ENCODE data around the gene IGF1R.

IGF1R gene

GRCh38 chr15:98703126-98703685 is 54.9 kb downstream of the IGF1R start:
- no peak overlapping the region for H3K9ac ChIP-seq (ENCODE audit: low read length)
- peaks cover 4% of the 10 kb centered on the region for H3K36me3 ChIP-seq (replicated peaks; ENCODE audit: low read depth, low read length)
- H3K27ac ChIP-seq (ENCODE audit: low read length) = no peak overlapping the region
- H3K4me2 ChIP-seq (ENCODE audit: low read length) = no peak overlapping the region
- H3K4me1 ChIP-seq (ENCODE audit: low read length) = 0 out of 2 replicates have a peak, but pooled peaks cover 6% of the 10 kb centered on the region
- H3K9me3 ChIP-seq (ENCODE audit: insufficient read depth, low read length) = no peaks in the 10 kb centered on the region
- peaks cover 24% of the 10 kb centered on the region for H4K20me1 ChIP-seq (ENCODE audit: insufficient read depth, low read length)
- no peak overlapping the region for H3K4me3 ChIP-seq (ENCODE audit: low read length)
- no peak for TF ChIP-seq EZH2phosphoT487 (IDR thresholded peaks at IDR 0.05; ENCODE audit: low read depth)
- TF ChIP-seq CTCF (IDR thresholded peaks at IDR 0.05; ENCODE audit: low read depth, low read length) = no peak
- no peaks in the 10 kb centered on the region for H3K27me3 ChIP-seq (ENCODE audit: low read depth, low read length)
- no peak overlapping the region for H2AFZ ChIP-seq (ENCODE audit: low read depth, low read length)
- H3K79me2 ChIP-seq (ENCODE audit: low read length) = peaks cover 21% of the 10 kb centered on the region; the same call in 1 of the 2 replicates

GRCh38 chr15:98705070-98705469 is 56.7 kb downstream of the IGF1R start:
- Histone ChIP-seq H3K4me2 (ENCODE audit: low read length) (no peak overlapping the region), H3K4me1 (ENCODE audit: low read length) (no peaks in the 10 kb centered on the region), H3K27me3 (ENCODE audit: low read depth, low read length) (no peaks in the 10 kb centered on the region), H3K36me3 (replicated peaks; ENCODE audit: low read depth, low read length) (peaks cover 4% of the 10 kb centered on the region), H3K4me3 (ENCODE audit: low read length) (no peak overlapping the region), H2AFZ (ENCODE audit: low read depth, low read length) (no peak overlapping the region), H3K79me2 (ENCODE audit: low read length) (0 out of 2 replicates have a peak, but pooled peaks cover 9% of the 10 kb centered on the region), H4K20me1 (ENCODE audit: insufficient read depth, low read length) (peaks cover 12% of the 10 kb centered on the region), H3K27ac (ENCODE audit: low read length) (no peak overlapping the region), H3K9me3 (ENCODE audit: insufficient read depth, low read length) (no peaks in the 10 kb centered on the region), H3K9ac (ENCODE audit: low read length) (no peak overlapping the region)
- no peak for TF ChIP-seq EZH2phosphoT487 (IDR thresholded peaks at IDR 0.05; ENCODE audit: low read depth)
- TF ChIP-seq CTCF (IDR thresholded peaks at IDR 0.05; ENCODE audit: low read depth, low read length) = no peak

GRCh38 chr15:98706387-98706786 is 58.0 kb downstream of the IGF1R start:
- Histone ChIP-seq H2AFZ (ENCODE audit: low read depth, low read length) (no peak overlapping the region), H3K27me3 (ENCODE audit: low read depth, low read length) (no peaks in the 10 kb centered on the region), H3K27ac (ENCODE audit: low read length) (no peak overlapping the region), H3K9ac (ENCODE audit: low read length) (no peak overlapping the region), H3K9me3 (ENCODE audit: insufficient read depth, low read length) (no peaks in the 10 kb centered on the region), H3K36me3 (replicated peaks; ENCODE audit: low read depth, low read length) (peaks cover 9% of the 10 kb centered on the region), H3K4me3 (ENCODE audit: low read length) (no peak overlapping the region), H3K4me1 (ENCODE audit: low read length) (no peaks in the 10 kb centered on the region), H3K4me2 (ENCODE audit: low read length) (no peak overlapping the region), H3K79me2 (ENCODE audit: low read length) (peaks cover 14% of the 10 kb centered on the region; the same call in 1 of the 2 replicates), H4K20me1 (ENCODE audit: insufficient read depth, low read length) (peaks cover 7% of the 10 kb centered on the region; the same call in 1 of the 2 replicates)
- no peak for TF ChIP-seq CTCF (IDR thresholded peaks at IDR 0.05; ENCODE audit: low read depth, low read length)
- no peak for TF ChIP-seq EZH2phosphoT487 (IDR thresholded peaks at IDR 0.05; ENCODE audit: low read depth)

- peaks cover 18% of the 10 kb centered on the region; the same call in 1 of the 2 replicates for H3K79me2 ChIP-seq (ENCODE audit: low read length)
- no peak overlapping the region for H3K27ac ChIP-seq (ENCODE audit: low read length)
- no peaks in the 10 kb centered on the region for H3K4me1 ChIP-seq (ENCODE audit: low read length)
- H3K4me2 ChIP-seq (ENCODE audit: low read length) = no peak overlapping the region
- H3K4me3 ChIP-seq (ENCODE audit: low read length) = no peak overlapping the region
- no peak for TF ChIP-seq EZH2phosphoT487 (IDR thresholded peaks at IDR 0.05; ENCODE audit: low read depth)
- TF ChIP-seq CTCF (IDR thresholded peaks at IDR 0.05; ENCODE audit: low read depth, low read length) = no peak
- no peak overlapping the region for H3K9ac ChIP-seq (ENCODE audit: low read length)
- H4K20me1 ChIP-seq (ENCODE audit: insufficient read depth, low read length) = peaks cover 9% of the 10 kb centered on the region; the same call in 1 of the 2 replicates
- no peak overlapping the region for H2AFZ ChIP-seq (ENCODE audit: low read depth, low read length)
- no peaks in the 10 kb centered on the region for H3K27me3 ChIP-seq (ENCODE audit: low read depth, low read length)
- peaks cover 4% of the 10 kb centered on the region; the same call in 1 of the 2 replicates for H3K9me3 ChIP-seq (ENCODE audit: insufficient read depth, low read length)
- H3K36me3 ChIP-seq (replicated peaks; ENCODE audit: low read depth, low read length) = peaks cover 15% of the 10 kb centered on the region
Observed at GRCh38 chr15:98706986-98707385, 58.6 kb downstream of the IGF1R start.
